ENCODE measurements around the gene PHIP. TPM values are rescaled to one million over a fixed set of nuclear protein-coding genes. Genes with fewer than 3 reads are reported as not detected.

Gene PHIP
- total RNA-seq, 1 experiment from 2014 or later = 29.0 TPM

DNA sequence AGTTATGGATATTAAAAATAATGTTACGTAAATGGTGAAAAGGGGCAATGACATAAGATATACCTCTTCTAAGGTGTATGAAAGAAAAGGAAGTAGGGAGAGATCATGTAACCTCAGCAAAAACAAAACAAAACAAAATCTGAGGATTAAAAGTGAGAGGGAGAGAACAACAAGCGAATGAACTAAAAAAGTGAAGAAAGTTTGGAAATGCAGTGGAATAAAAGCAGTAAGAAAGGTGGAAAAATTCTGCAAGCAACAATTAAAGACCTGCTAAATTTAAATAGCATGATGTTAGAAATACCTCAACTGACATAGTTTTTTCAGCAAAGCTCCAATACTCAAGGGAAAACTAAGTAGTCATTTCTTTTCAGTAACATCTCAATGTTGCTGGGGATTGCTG lies 48.0 kb downstream of the PHIP start:
- TF ChIP-seq EZH2 (IDR thresholded peaks at IDR 0.05; ENCODE audit: low read depth) (no peak), CTCF (conservative IDR thresholded peaks at IDR 0.05) (no peak)
- ChIA-PET CTCF (no interaction called here), POLR2A (ENCODE audit: unreplicated experiment) (no interaction called here)

DNA sequence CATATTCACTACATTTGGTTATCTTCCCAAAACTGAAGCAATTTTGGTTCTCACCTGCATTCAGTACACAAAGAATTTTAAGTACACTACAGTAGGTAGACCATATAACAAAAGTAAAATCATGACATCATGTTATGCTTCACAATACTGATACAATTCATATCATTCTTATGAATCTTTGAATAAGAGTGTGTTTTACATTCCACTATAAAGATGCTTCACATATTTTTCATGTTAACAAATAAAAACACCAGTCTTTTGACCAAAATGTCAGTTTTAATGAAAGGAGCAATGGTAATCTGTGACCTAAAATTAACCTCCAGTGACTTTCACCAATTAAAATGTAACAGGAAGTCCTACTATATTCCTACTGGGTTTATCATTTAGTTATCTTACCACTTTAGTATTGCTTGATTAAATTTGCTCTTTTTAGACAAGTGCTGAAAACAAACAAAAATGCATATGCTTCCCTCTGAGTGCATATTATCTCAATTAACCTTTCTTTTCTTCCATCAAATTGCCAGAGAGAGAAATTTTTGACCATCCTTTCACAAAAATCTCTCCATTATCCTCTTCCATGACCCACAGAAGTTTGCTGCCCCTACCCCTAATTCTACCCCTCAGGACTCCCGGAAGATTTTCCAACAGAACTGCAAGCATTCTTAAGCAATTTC lies 49.3 kb downstream of the PHIP start:
- Histone ChIP-seq H3K27ac (no peak overlapping the region), H2AFZ (no peak overlapping the region), H3K9me2 (ENCODE audit: insufficient read depth) (no peaks in the 10 kb centered on the region), H4K20me1 (ENCODE audit: insufficient read depth) (0 out of 2 replicates have a peak, but pooled peaks cover 4% of the 10 kb centered on the region), H3K4me1 (replicated peaks; ENCODE audit: insufficient read depth) (no peaks in the 10 kb centered on the region), H3K36me3 (ENCODE audit: low read depth) (0 out of 2 replicates have a peak, but pooled peaks cover 4% of the 10 kb centered on the region), H3K4me3 (no peak overlapping the region), H3F3A (ENCODE audit: insufficient read depth, low read depth) (no peaks in the 10 kb centered on the region), H3K79me2 (ENCODE audit: low read depth) (no peaks in the 10 kb centered on the region), H3K27me3 (ENCODE audit: insufficient read depth, low read depth) (no peaks in the 10 kb centered on the region), H3K4me2 (no peak overlapping the region), H3K9me3 (ENCODE audit: insufficient read depth, low read depth) (no peaks in the 10 kb centered on the region)
- no TSS peak for BruUV-seq (replicated peaks)
- no peak for DNase-seq
- POLR2A ChIA-PET (ENCODE audit: unreplicated experiment) = no interaction called here
- TF ChIP-seq CTCF (conservative IDR thresholded peaks at IDR 0.05) = no peak
- no peak for TF ChIP-seq EZH2 (IDR thresholded peaks at IDR 0.05; ENCODE audit: low read depth)
- intact Hi-C loops (cut with micrococcal nuclease; ENCODE audit: unreplicated experiment) = no loop called here
- CTCF ChIA-PET = no interaction called here

More for the DNA sequence above, 48.0 kb downstream of the PHIP start:
- Histone ChIP-seq H3K9me3 (ENCODE audit: insufficient read depth, low read depth) (no peaks in the 10 kb centered on the region), H3K36me3 (ENCODE audit: low read depth) (0 out of 2 replicates have a peak, but pooled peaks cover 4% of the 10 kb centered on the region), H3K9me2 (ENCODE audit: insufficient read depth) (no peaks in the 10 kb centered on the region), H3K27ac (no peak overlapping the region), H4K20me1 (ENCODE audit: insufficient read depth) (0 out of 2 replicates have a peak, but pooled peaks cover 4% of the 10 kb centered on the region), H3K4me1 (replicated peaks; ENCODE audit: insufficient read depth) (no peaks in the 10 kb centered on the region), H3F3A (ENCODE audit: insufficient read depth, low read depth) (no peaks in the 10 kb centered on the region), H3K27me3 (ENCODE audit: insufficient read depth, low read depth) (no peaks in the 10 kb centered on the region), H3K79me2 (ENCODE audit: low read depth) (no peaks in the 10 kb centered on the region), H3K4me3 (no peak overlapping the region), H2AFZ (no peak overlapping the region), H3K4me2 (no peak overlapping the region)
- no peak for DNase-seq
- no TSS peak for BruUV-seq (replicated peaks)
- intact Hi-C loops (cut with micrococcal nuclease; ENCODE audit: unreplicated experiment) = no loop called here

DNA sequence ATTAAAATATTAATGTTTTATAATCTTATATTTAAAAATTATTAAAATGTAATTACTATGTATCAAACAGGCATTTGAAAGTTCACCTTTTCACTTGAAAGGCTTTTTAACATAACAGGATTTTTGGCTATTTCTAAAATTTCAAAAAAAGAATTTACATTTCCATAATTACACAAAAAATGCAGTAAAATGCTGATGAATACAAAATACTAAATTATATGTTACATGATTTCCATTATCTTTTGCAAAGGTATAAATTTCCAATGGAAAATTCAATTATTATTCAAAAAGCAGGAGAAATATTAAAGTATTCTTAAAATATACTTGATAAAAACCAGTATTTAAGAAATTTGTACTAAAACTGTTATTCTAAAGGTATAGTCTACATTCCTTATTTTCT lies 66.1 kb downstream of the PHIP start:
- intact Hi-C loops (cut with micrococcal nuclease; ENCODE audit: unreplicated experiment) = no loop called here
- no peaks in the 10 kb centered on the region for H3K27me3 ChIP-seq (ENCODE audit: insufficient read depth, low read depth)
- no peaks in the 10 kb centered on the region for H3K79me2 ChIP-seq (ENCODE audit: low read depth)
- H3F3A ChIP-seq (ENCODE audit: insufficient read depth, low read depth) = no peaks in the 10 kb centered on the region
- H3K4me2 ChIP-seq = no peak overlapping the region
- H4K20me1 ChIP-seq (ENCODE audit: insufficient read depth) = no peaks in the 10 kb centered on the region
- H2AFZ ChIP-seq = no peak overlapping the region
- no peak overlapping the region for H3K27ac ChIP-seq
- ChIA-PET CTCF (no interaction called here), POLR2A (ENCODE audit: unreplicated experiment) (interaction anchor here (0.5 kb wide), 1 partner anchor 42 kb away, joined by 4 read pairs; no protein-coding TSS in a partner anchor)
- H3K4me3 ChIP-seq = no peak overlapping the region
- no peak for DNase-seq
- TF ChIP-seq CTCF (conservative IDR thresholded peaks at IDR 0.05) (no peak), EZH2 (IDR thresholded peaks at IDR 0.05; ENCODE audit: low read depth) (no peak)
- no TSS peak for BruUV-seq (replicated peaks)
- no peaks in the 10 kb centered on the region for H3K9me2 ChIP-seq (ENCODE audit: insufficient read depth)
- peaks cover 4% of the 10 kb centered on the region; the same call in 1 of the 2 replicates for H3K36me3 ChIP-seq (ENCODE audit: low read depth)
- no peaks in the 10 kb centered on the region for H3K4me1 ChIP-seq (replicated peaks; ENCODE audit: insufficient read depth)
- H3K9me3 ChIP-seq (ENCODE audit: insufficient read depth, low read depth) = no peaks in the 10 kb centered on the region

Measured in PC-9 (cell line).